Prostate gland (tissue), 2 donors: ENCODE results near the gene SULT2A1.
A peak's percentile ranks its signal among the peaks of the same experiment; 100 is the strongest.
"Not testable (repeated sequence)": the region's sequence is repeated elsewhere in the genome, so short reads cannot be mapped to it uniquely, and the experiment has no call there.

Experiments
- CTCF ChIP-seq, 4 experiments: fragments of 200-600 bp in 2 of 4; fragments of 450-650 bp in 2 of 4; sonication (generic) in 2 of 4; IDR thresholded peaks; 1 replicate in 3 of 4; 2 replicates in 1 of 4; pipeline ENCODE4 v1.5.1; 2016 to 2019; ENCODE audit warnings: antibody characterized with exemption in 4 of 4, mild to moderate bottlenecking in 2 of 4, moderate library complexity in 2 of 4
- POLR2A ChIP-seq: fragments of 450-650 bp; IDR thresholded peaks from one replicate; pipeline ENCODE4 v1.6.1; 2016; ENCODE audit warnings: antibody characterized with exemption, mild to moderate bottlenecking
- POLR2AphosphoS5 ChIP-seq: sonication (generic); formaldehyde crosslinking; IDR thresholded peaks from one replicate; pipeline ENCODE4 v1.6.1; 2017; ENCODE audit warnings: antibody characterized with exemption

GRCh38 chr19:47920107-47920506, 34.0 kb upstream of the SULT2A1 start:
- peak; percentile 25 to 89 (median 48) for TF ChIP-seq CTCF (IDR thresholded peaks at IDR 0.05)
- TF ChIP-seq POLR2AphosphoS5, result peak; percentile 44
- TF ChIP-seq POLR2A, result not testable (repeated sequence)
